HG03135 (cell line): Measurements from ENCODE around the gene IFI27L1.

Experiments used
- ATAC-seq: cut with Tn5 transposase; IDR thresholded peaks from one replicate; pipeline ENCODE4 v1.9.1; 2021; ENCODE audit warnings: mild to moderate bottlenecking, moderate library complexity; ENCODE audit not compliant: unreplicated experiment

The IFI27L1 gene

DNA sequence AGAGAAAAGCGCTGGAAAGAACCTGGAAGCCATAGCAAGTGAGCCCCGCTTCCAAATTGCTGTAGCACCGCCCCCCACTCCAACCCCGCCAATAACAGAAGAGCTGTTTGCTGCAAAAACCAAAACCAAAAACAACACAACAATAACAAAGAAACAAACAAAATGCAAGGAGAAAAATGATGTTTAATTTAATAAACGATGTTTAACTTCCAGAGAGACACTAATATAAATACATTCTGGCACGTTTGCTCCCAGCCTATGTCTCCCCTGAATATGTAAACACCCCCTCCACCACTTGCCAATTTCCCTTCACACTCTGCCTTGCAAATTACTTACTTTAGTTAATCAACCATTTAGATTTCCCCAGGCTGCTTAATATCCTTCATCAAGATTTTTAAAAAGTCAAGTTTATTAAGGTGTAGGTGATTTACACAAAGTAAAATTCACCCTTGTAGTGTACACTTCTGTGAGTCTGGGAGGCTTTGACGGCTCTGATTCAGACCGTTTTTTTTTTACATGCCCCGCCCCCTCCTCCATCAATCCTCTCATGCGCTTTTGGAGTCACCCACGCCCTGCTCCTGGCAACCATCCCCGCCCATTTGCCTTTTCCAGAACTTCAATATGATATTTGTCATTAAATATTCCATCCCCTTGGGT is 48.8 kb downstream of the IFI27L1 start:
- ATAC-seq = no peak

DNA sequence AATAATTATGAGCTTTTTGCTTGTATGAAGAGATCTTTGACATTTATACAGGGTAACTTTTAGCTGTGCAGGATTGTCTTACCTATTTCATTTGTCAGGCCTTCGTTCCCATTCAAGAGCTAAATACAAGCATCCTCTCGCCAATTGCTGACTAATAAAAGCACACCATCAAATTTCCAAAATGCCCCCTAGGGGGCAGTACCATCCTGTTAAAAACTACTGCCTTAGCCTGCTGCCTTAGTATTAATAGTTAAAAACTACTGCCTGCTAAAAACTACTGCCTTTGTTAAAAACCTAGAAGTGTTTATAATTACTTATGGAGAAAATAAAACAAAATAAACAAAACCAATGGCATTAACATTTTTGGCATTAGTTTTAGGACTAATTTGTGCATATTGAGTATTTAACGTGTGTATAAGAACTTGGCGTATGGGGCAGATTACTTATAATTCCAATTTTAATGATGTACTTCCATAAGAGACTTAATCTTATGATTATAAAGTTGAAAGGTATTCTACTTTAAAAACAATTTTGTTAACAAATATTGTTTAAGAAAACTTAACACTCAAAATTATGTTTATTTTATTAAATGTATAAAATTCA is 51.3 kb downstream of the IFI27L1 start:
- no peak for ATAC-seq

DNA sequence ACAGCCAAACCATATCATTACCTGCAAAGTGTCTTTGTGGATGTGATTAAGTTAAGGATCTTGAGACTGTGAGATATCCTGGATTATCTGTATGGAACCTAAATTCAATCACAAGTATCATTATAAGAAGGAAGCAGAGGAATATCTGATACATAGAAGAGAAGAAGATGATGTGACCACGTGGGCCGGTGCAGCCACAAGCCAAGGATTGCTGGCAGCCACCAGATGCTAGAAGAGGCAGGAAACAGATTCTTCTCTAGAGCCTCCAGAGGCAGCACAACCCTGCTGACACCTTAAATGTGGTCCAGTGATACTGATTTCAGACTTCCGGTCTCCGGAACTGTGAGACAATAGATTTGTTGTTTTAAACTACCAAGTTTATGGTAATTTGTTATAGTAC is 54.4 kb downstream of the IFI27L1 start:
- no peak for ATAC-seq

DNA sequence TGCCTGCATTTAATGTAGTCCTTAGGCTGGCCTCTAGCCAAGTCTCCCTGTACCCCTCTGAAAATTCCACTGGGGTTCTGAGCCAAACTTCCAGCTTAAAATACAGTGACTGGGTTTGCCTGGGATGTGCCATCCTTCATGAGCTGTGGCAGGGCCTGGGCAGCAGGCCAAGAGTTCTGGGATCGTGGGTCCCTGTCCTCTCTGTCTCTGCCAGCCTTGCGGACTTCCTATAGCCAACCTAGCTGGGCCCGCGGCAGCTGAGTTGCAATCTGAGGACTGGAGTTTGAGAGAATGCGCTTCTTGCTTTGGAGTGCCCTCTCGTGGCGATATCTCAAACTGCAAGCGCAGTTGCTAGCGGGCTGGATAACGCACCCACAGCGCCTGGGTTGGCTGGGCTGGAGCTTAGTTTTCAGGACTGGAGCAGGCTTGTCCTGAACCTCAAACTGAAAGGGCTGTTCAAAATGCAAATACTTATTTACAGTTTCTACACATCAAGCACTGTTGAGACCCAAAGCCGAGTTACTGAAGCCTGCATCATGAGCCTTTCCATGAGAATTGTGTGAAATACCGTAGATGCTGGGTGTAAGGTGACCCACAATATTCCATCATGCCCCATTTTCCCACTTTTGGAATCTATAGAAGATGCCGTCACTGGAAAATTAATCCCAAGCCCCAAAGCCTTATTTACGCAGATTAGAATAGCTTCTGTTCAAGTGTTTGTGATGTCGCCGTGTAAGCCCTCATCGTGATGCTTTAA is 55.6 kb downstream of the IFI27L1 start:
- peak; percentile 69 for ATAC-seq

DNA sequence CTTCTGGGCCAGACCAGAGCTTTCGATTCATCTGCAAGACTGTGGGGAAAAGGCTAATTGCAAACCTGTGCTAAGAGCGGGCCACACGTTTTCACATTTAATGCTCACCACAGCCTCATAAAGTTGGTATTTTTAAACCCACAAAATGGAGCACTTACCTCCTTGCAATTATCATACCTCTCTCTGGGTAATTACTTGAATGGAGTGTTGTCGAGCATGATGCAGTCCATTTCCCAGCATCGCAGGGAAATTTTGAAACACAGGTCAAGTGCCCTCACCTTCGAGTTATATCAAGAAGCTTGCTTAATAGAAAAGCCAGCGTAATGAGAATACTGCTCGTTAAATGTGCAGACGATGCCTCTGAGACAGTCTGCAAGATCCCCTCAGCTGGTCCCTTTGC is 57.1 kb downstream of the IFI27L1 start:
- no peak for ATAC-seq

DNA sequence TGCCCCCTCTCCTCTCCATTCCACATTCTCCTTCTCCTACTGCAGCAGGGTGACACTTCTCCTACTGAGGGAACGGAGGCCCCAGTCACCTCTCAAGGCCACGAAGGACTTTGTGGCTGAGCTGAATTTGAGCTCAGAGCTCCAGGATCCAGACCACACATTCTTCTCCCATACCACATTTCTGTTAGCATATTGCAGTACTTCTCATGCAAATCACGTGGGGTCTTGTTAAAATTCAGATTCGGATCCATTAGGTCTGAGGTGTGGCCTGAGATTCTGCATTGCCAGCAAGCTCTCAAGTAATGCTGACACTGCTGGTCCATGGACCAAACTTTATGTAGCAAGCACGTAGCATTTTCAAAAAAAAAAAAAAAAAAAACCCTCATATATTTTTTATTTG is 57.9 kb downstream of the IFI27L1 start:
- no peak for ATAC-seq

DNA sequence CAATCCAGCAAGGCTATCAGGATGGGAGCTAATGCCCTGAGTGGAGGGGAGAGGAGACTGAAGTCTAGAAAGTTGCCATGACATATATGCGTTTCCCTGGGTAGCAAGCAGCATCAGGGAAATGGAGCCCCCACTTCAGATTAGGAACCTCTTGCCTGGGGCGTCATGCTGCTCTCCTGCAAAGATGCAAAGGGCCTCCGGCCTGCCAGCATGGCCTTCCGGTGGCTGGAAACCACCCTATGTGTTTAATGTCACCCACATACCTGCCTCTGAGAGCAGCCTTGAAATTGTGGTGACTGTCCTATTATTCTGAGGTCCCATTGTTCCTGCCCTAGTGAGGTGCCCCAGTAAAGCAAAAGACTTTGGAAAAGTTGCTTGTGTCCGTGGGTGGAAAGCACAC is 58.3 kb downstream of the IFI27L1 start:
- no peak for ATAC-seq

DNA sequence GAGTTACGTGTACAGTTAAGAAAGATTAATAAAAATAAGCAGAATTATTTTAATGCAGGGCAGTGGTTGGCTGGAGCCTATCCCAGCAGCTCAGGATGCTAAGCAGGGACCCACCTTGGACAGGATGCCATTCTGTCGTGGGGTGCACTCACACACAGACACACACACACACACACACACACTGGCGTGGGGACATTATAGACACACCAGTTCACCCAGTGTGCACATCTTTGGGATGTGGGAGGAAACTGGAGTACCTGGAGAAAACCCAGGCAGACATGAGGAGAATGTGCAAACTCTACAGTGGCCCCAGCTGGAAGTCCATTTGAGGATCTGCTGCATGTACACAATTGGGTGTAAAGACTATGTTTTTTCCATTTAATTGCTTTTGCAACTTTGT is 61.1 kb downstream of the IFI27L1 start:
- ATAC-seq = no peak

DNA sequence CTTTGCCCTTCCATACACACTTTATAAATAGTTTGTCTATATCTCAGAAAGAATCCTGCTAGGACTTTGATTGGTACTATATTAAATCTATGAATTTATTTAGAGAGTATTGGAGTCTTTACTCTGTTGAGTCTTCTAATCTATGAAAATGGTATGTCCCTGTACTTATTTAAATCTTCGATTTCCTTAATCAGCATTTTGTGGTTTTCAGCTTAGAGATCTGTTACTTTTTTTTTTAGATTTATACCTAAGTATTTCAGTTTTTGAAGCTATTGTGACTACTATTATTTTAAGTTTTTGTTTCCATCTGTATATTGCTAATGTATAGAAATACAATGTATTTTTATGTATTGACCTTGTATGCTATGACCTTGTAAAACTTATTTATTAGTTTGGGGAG is 61.7 kb downstream of the IFI27L1 start:
- ATAC-seq = no peak

DNA sequence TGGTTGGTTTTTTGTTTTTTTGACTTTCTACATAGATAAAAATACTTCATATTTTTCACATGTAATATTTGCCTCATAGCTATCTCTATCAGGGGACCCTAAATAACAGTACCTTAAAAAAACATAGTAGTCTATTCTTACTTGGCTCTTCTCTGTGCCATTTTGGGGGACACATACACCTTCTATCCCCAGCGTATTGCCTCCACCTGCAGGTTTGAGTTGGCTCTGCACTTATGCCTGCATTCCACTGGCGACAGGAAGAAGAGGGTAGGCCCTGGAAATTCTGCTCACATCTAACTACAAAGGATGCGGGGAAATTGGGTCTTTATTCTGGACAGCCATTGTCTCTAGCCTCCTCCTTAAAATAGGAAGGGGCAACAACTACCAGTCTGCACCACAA is 62.1 kb downstream of the IFI27L1 start:
- ATAC-seq = no peak

DNA sequence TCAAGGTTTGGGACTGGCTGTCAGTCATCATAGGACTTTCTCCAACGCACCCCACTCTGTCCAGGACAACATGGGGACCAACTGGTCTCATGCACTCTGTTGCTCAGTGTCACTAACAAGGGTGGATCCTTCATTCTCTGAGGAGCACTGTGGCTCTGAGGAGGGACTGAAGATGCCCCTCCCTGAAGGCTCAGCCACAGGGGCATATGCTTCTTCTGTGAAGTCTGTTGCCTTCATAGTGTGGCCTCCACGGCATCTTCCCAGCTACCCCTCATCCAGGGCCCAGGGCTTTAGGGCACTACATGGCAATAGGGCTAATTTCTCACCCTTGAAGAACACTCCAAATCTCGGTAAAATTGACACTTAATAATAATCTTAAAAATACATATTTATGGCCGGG is 62.6 kb downstream of the IFI27L1 start:
- no peak for ATAC-seq

DNA sequence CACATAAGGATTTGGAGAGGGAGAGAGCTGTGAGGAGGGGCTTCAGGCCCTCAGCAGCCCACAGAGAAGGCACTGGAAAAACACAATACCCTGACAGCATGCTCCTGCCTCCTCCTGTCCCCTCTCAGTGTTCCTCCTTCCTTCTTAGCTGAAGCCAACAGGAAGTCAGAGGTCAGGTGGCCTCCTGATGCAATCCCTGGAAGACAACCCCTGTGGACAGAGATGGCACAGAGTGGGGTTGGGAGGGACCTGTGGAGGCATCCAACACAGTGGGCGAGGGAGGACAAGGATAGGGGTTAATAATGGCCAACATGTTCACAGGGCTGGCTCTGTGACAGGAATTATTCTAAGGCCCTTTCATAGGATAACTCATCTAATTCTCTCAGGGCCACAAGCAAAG is 63.7 kb downstream of the IFI27L1 start:
- ATAC-seq = no peak

DNA sequence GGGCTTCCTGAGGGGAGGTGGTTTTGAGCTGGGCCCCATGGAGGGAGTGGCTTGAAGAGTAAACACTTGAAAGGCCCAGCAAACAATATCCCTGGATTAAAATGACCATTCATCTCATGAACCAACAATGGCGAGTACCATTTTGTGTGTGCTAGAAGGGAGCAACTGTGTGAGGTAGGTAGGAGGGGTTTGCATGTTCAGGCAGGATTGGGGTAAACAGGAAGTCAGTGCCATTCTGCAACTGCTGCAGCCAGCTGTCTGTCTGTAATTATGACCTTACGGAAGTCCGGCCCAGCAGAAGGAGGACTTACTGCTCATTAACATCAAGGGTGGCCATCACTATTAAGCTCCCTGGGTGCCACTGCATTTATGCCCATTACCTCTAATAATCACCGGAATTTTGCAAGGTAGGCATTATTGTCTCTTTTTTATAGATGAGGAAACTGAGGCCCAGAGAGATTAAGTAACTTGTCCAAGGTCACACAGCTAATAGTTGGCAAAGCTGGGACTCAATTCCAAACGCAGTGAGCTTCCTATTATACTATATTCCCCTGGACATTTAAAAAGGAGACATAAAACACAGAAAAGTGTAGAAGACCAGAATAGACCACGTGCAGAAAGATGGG is 64.9 kb downstream of the IFI27L1 start:
- no peak for ATAC-seq
